IMR-90 (cell line): ENCODE measurements around the gene DENND1B. TPM values are rescaled to one million over a fixed set of nuclear protein-coding genes. Genes with fewer than 3 reads are reported as not detected.
A peak's percentile ranks its signal among the peaks of the same experiment; 100 is the strongest.

ENCODE experiments used
- ATAC-seq: fragments of 200-7000 bp; cut with Tn5 transposase; 2 replicates; pipeline ENCODE4 v1.9.1; 2020; ENCODE audit warnings: low read depth, mild to moderate bottlenecking, moderate library complexity
- BruUV-seq: library from RNA; stranded (reverse); fragments of 400-500 nt; replicated peaks from 2 replicates; lab custom pipeline; 2021; lab: Mats Ljungman, UMichigan
- CTCF ChIA-PET: fragments of 300-600 bp; formaldehyde crosslinking; extraction: SDS; loops from one replicate; lab custom pipeline; 2021; ENCODE audit warnings: antibody characterized with exemption; lab: Yijun Ruan, JAX
- POLR2A ChIA-PET: fragments of 300-600 bp; sonication (Branson Sonifier 250); formaldehyde crosslinking; loops from one replicate; lab custom pipeline; 2022; ENCODE audit warnings: antibody characterized with exemption; ENCODE audit not compliant: unreplicated experiment; lab: Charles Lee
- DNase-seq: peaks from one replicate; pipeline ENCODE4 v3.0.0; 2013
- H2AFZ ChIP-seq: replicated peaks from 2 replicates; pipeline ENCODE3; 2013; ENCODE audit warnings: low read length, mild to moderate bottlenecking; ENCODE audit not compliant: poor library complexity
- H2AK5ac ChIP-seq: 2 replicates; pipeline ENCODE4 v1.6.1; 2013; ENCODE audit warnings: low read depth, low read length, inconsistent platforms
- H2AK9ac ChIP-seq: replicated peaks from 2 replicates; pipeline ENCODE3; 2013; ENCODE audit warnings: mild to moderate bottlenecking, low read depth, low read length, moderate library complexity; ENCODE audit not compliant: poor library complexity
- H2BK120ac ChIP-seq: 2 replicates; pipeline ENCODE4 v1.6.1; 2013; ENCODE audit warnings: low read depth, low read length, inconsistent platforms
- H2BK15ac ChIP-seq: 3 replicates; pipeline ENCODE4 v1.6.1; 2013; ENCODE audit warnings: low read depth, low read length, inconsistent platforms
- H2BK20ac ChIP-seq: 2 replicates; pipeline ENCODE4 v1.6.1; 2013; ENCODE audit warnings: low read depth, mild to moderate bottlenecking, inconsistent platforms, low read length, moderate library complexity
- H2BK5ac ChIP-seq: 2 replicates; pipeline ENCODE4 v1.6.1; 2013; ENCODE audit warnings: mild to moderate bottlenecking, low read depth, low read length, inconsistent platforms; ENCODE audit not compliant: poor library complexity, severe bottlenecking
- H3K14ac ChIP-seq: replicated peaks from 2 replicates; pipeline ENCODE4 v1.6.1; 2013; ENCODE audit warnings: low read depth, low read length, inconsistent platforms
- H3K18ac ChIP-seq: 2 replicates; pipeline ENCODE4 v1.6.1; 2013; ENCODE audit warnings: low read depth, low read length, control low read depth
- H3K23ac ChIP-seq: 2 replicates; pipeline ENCODE4 v1.6.1; 2013; ENCODE audit warnings: low read depth, low read length, inconsistent platforms
- H3K27ac ChIP-seq: 2 replicates; pipeline ENCODE4 v1.5.1; 2013; ENCODE audit warnings: mild to moderate bottlenecking, control low read depth, low read length; ENCODE audit not compliant: insufficient read depth
- H3K27me3 ChIP-seq: 2 replicates; pipeline ENCODE4 v1.6.1; 2013; ENCODE audit warnings: low read length; ENCODE audit not compliant: control insufficient read depth, insufficient read depth
- H3K36me3 ChIP-seq: 2 replicates; pipeline ENCODE4 v1.6.1; 2013; ENCODE audit warnings: low read length, mixed read lengths; ENCODE audit not compliant: control insufficient read depth, insufficient read depth
- H3K4ac ChIP-seq: 2 replicates; pipeline ENCODE4 v1.6.1; 2013; ENCODE audit warnings: low read depth, low read length, inconsistent platforms
- H3K4me1 ChIP-seq: 2 replicates; pipeline ENCODE4 v1.6.1; 2013; ENCODE audit warnings: low read length, mixed read lengths; ENCODE audit not compliant: control insufficient read depth, insufficient read depth
- H3K4me2 ChIP-seq: 2 replicates; pipeline ENCODE4 v1.6.1; 2013; ENCODE audit warnings: low read depth, mild to moderate bottlenecking, control low read depth, low read length, moderate library complexity
- H3K4me3 ChIP-seq: 2 replicates; pipeline ENCODE4 v1.5.1; 2013; ENCODE audit warnings: low read depth, mild to moderate bottlenecking, control low read depth, low read length, moderate library complexity; ENCODE audit not compliant: insufficient read depth
- H3K56ac ChIP-seq: 2 replicates; pipeline ENCODE4 v1.6.1; 2013; ENCODE audit warnings: low read length, inconsistent platforms; ENCODE audit not compliant: insufficient read depth; ENCODE audit errors: extremely low read depth
- H3K79me1 ChIP-seq, 2 experiments: 2 replicates each; pipeline ENCODE4 v1.6.1; 2013; ENCODE audit warnings: low read length in 2 of 2, inconsistent platforms in 1 of 2, low read depth in 1 of 2
- H3K9ac ChIP-seq: 2 replicates; pipeline ENCODE4 v1.6.1; 2013; ENCODE audit warnings: low read depth, low read length, control low read depth
- H3K9me1 ChIP-seq: 2 replicates; pipeline ENCODE4 v1.6.1; 2013; ENCODE audit warnings: low read length, inconsistent platforms; ENCODE audit not compliant: insufficient read depth
- H3K9me3 ChIP-seq: 2 replicates; pipeline ENCODE4 v1.6.1; 2013; ENCODE audit warnings: low read length; ENCODE audit not compliant: control insufficient read depth, insufficient read depth
- H4K20me1 ChIP-seq: 2 replicates; pipeline ENCODE4 v1.6.1; 2013; ENCODE audit warnings: low read length, inconsistent platforms; ENCODE audit not compliant: insufficient read depth
- H4K5ac ChIP-seq: 2 replicates; pipeline ENCODE4 v1.6.1; 2013; ENCODE audit warnings: mild to moderate bottlenecking, low read depth, low read length, control low read depth
- H4K8ac ChIP-seq, 2 experiments: 2 replicates each; pipeline ENCODE4 v1.6.1; 2013; ENCODE audit warnings: low read depth in 2 of 2, low read length in 2 of 2, control low read depth in 1 of 2, inconsistent platforms in 1 of 2
- H4K91ac ChIP-seq: 2 replicates; pipeline ENCODE4 v1.6.1; 2013; ENCODE audit warnings: low read depth, low read length, inconsistent platforms; ENCODE audit not compliant: insufficient read depth
- BHLHE40 ChIP-seq: fragments of 150-350 bp; IDR thresholded peaks from 2 replicates; pipeline ENCODE4 v1.6.1; 2016; ENCODE audit warnings: mild to moderate bottlenecking, low read depth, low read length
- CEBPB ChIP-seq: IDR thresholded peaks from 2 replicates; pipeline ENCODE4 v1.6.1; 2012; ENCODE audit warnings: low read depth, low read length, improper control_type of control experiment
- RFX5 ChIP-seq: IDR thresholded peaks from 2 replicates; pipeline ENCODE4 v1.8.0; 2012; ENCODE audit warnings: low read depth, mild to moderate bottlenecking, low read length, moderate library complexity
- WGBS, 2 experiments: methylation state at CpG; one replicate each; pipeline versions ENCODE4 v1.1.5 to v1.1.7; 2013; ENCODE audit warnings: missing lambda C conversion rate in 2 of 2; ENCODE audit not compliant: insufficient read length in 1 of 2; ENCODE audit errors: extremely low coverage in 2 of 2; 5-methylcytosine and 5-hydroxymethylcytosine counted together
- dilution Hi-C: fragments of 300-500 bp; cut with HindIII; formaldehyde crosslinking; loops from one replicate; pipeline ENCODE4 v1.14.3; 2018; ENCODE audit warnings: low sequenced_read_pairs; ENCODE audit not compliant: unreplicated experiment
- in situ Hi-C: fragments of 300-500 bp; cut with MboI; formaldehyde crosslinking; loops from 3 replicates; pipeline ENCODE4 v1.14.3; 2019; ENCODE audit warnings: low sequenced_read_pairs, inconsistent platforms, mixed read lengths
- intact Hi-C: fragments of 100-400 bp; cut with micrococcal nuclease; formaldehyde crosslinking; loops from 2 replicates; pipeline ENCODE4 v1.10.0; 2022
- polyA plus RNA-seq, 3 experiments: library from polyadenylated mRNA; depleted of rRNA; stranded (reverse); fragments of >200 nt; gene quantifications; 2 replicates each; pipeline ENCODE4 v1.2.3, GENCODE V29; 2012; ENCODE audit warnings: low replicate concordance in 1 of 3
- total RNA-seq: library from RNA; depleted of rRNA; stranded (reverse); fragments of >200 nt; gene quantifications from 2 replicates; pipeline ENCODE4 v1.2.3, GENCODE V29; 2012

The DENND1B gene
- total and polyA plus RNA-seq, 2 of the 4 experiments (the other 2 are of a cell fraction): 4.0 to 24.2 TPM

GRCh38 chr1:197675583-197676208 lies 99.6 kb downstream of the DENND1B start:
- POLR2A ChIA-PET: no interaction called here
- H3K56ac ChIP-seq: no peak overlapping the region
- H3K4ac ChIP-seq: no peak overlapping the region
- no peaks in the 10 kb centered on the region for H3K9me3 ChIP-seq
- peaks cover 5 to 11% of the 10 kb centered on the region in 2 experiments; a peak in 3 of 4 replicates for H3K79me1 ChIP-seq
- H4K91ac ChIP-seq: no peak overlapping the region
- 0 out of 2 replicates have a peak overlapping the region, but pooled peaks have one; percentile 9 for H3K9ac ChIP-seq
- peak; percentile 22 for DNase-seq
- H2AK9ac ChIP-seq: no peak overlapping the region
- peak; percentile 64; the same call in 1 of the 2 replicates for TF ChIP-seq CEBPB
- TF ChIP-seq RFX5: no peak
- peak; percentile 56; the same call in 1 of the 2 replicates for TF ChIP-seq BHLHE40
- H3K18ac ChIP-seq: no peak overlapping the region
- peaks cover 7% of the 10 kb centered on the region for H3K4me1 ChIP-seq
- no peaks in the 10 kb centered on the region for H3K36me3 ChIP-seq
- no TSS peak for BruUV-seq
- dilution Hi-C loops (no loop called here), intact Hi-C loops (no loop called here), in situ Hi-C loops (no loop called here)
- H2BK120ac ChIP-seq: no peak overlapping the region
- peak overlapping the region; percentile 35; the same call in 1 of the 2 replicates for H3K4me3 ChIP-seq
- H3K14ac ChIP-seq: no peak overlapping the region
- H4K8ac ChIP-seq: no peak overlapping the region
- H2BK15ac ChIP-seq: no peak overlapping the region
- CTCF ChIA-PET: no interaction called here
- H2BK20ac ChIP-seq: no peak overlapping the region
- no peaks in the 10 kb centered on the region for H4K20me1 ChIP-seq
- ATAC-seq: peak; percentile 48
- H3K27me3 ChIP-seq: no peaks in the 10 kb centered on the region
- no peak overlapping the region for H3K23ac ChIP-seq
- H2AK5ac ChIP-seq: no peak overlapping the region
- WGBS, 2 experiments: 60% methylated on average over 1 of the region's 5 CpGs; no CpG with 5 or more reads in 1 of the 2 experiments
- H3K4me2 ChIP-seq: peak overlapping the region; percentile 66
- H2AFZ ChIP-seq: no peak overlapping the region
- H3K9me1 ChIP-seq: no peaks in the 10 kb centered on the region
- H2BK5ac ChIP-seq: no peak overlapping the region
- no peak overlapping the region for H4K5ac ChIP-seq
- no peak overlapping the region for H3K27ac ChIP-seq
